DND-41 (cell line): ENCODE results near the gene RAI14.
A peak's percentile ranks its signal among the peaks of the same experiment; 100 is the strongest.

ENCODE experiments used
- ATAC-seq: fragments of 200-7000 bp; cut with Tn5 transposase; 3 replicates; pipeline ENCODE4 v1.9.1; 2021; ENCODE audit warnings: low read depth; ENCODE audit not compliant: insufficient read depth
- DNase-seq: peaks from one replicate; pipeline ENCODE4 v3.0.0-alpha.2; 2020
- H2AFZ ChIP-seq: 2 replicates; pipeline ENCODE4 v1.6.0; 2012; ENCODE audit warnings: low read depth, low read length
- H3K27ac ChIP-seq: 2 replicates; pipeline ENCODE4 v1.5.1; 2012; ENCODE audit warnings: low read length, inconsistent platforms
- H3K27me3 ChIP-seq: fragments of 200-600 bp; sonication (generic); 2 replicates; pipeline ENCODE4 v1.6.0; 2012; ENCODE audit warnings: low read length, mild to moderate bottlenecking, inconsistent platforms; ENCODE audit not compliant: insufficient read depth, poor library complexity
- H3K36me3 ChIP-seq: 2 replicates; pipeline ENCODE4 v1.5.1; 2012; ENCODE audit warnings: low read length, inconsistent platforms; ENCODE audit not compliant: insufficient read depth
- H3K4me1 ChIP-seq: 2 replicates; pipeline ENCODE4 v1.5.1; 2012; ENCODE audit warnings: mild to moderate bottlenecking, low read length; ENCODE audit not compliant: insufficient read depth
- H3K4me2 ChIP-seq: 2 replicates; pipeline ENCODE4 v1.6.0; 2012; ENCODE audit warnings: mild to moderate bottlenecking, moderate library complexity, low read length, inconsistent platforms; ENCODE audit not compliant: insufficient read depth
- H3K4me3 ChIP-seq, 2 experiments: fragments of 200-600 bp in 1 of 2; shearing (Covaris generic) in 1 of 2; 2 replicates each; pipeline ENCODE4 v1.5.1; 2012 to 2016; ENCODE audit warnings: inconsistent platforms in 2 of 2, low read length in 2 of 2, mild to moderate bottlenecking in 2 of 2, low read depth in 1 of 2, moderate library complexity in 1 of 2
- H3K79me2 ChIP-seq: 2 replicates; pipeline ENCODE4 v1.6.0; 2012; ENCODE audit warnings: low read length, inconsistent platforms; ENCODE audit not compliant: insufficient read depth
- H3K9ac ChIP-seq: 2 replicates; pipeline ENCODE4 v1.6.0; 2012; ENCODE audit warnings: low read depth, mild to moderate bottlenecking, inconsistent platforms, low read length, moderate library complexity
- H3K9me3 ChIP-seq: 2 replicates; pipeline ENCODE4 v1.5.1; 2012; ENCODE audit warnings: low read length, moderate library complexity, mild to moderate bottlenecking, inconsistent platforms; ENCODE audit not compliant: insufficient read depth, severe bottlenecking
- H4K20me1 ChIP-seq: 2 replicates; pipeline ENCODE4 v1.6.0; 2012; ENCODE audit warnings: low read length; ENCODE audit not compliant: insufficient read depth
- CTCF ChIP-seq: IDR thresholded peaks from 2 replicates; pipeline ENCODE4 v1.5.1; 2012; ENCODE audit warnings: borderline replicate concordance, low read length, moderate library complexity, mild to moderate bottlenecking; ENCODE audit not compliant: poor library complexity, severe bottlenecking; ENCODE audit errors: extremely low read depth
- EZH2 ChIP-seq: IDR thresholded peaks from 3 replicates; pipeline ENCODE4 v1.6.1; 2012; ENCODE audit warnings: borderline replicate concordance, low read depth, mild to moderate bottlenecking, moderate library complexity, low read length, inconsistent platforms; ENCODE audit not compliant: severe bottlenecking

RAI14 gene

GRCh38 chr5:34718516-34718915 is 62.4 kb downstream of the RAI14 start:
- TF ChIP-seq EZH2, result no peak
- TF ChIP-seq CTCF, result no peak
- no peak for ATAC-seq
- no peak overlapping the region for H3K9ac ChIP-seq
- H3K4me1 ChIP-seq, result no peaks in the 10 kb centered on the region
- no peaks in the 10 kb centered on the region for H3K9me3 ChIP-seq
- H3K79me2 ChIP-seq, result no peaks in the 10 kb centered on the region
- H3K27me3 ChIP-seq, result no peaks in the 10 kb centered on the region
- H3K4me3 ChIP-seq, result no peak overlapping the region
- DNase-seq, result no peak
- no peak overlapping the region for H2AFZ ChIP-seq
- H4K20me1 ChIP-seq, result no peaks in the 10 kb centered on the region
- H3K36me3 ChIP-seq, result no peaks in the 10 kb centered on the region
- H3K4me2 ChIP-seq, result no peak overlapping the region
- H3K27ac ChIP-seq, result no peak overlapping the region

DNA sequence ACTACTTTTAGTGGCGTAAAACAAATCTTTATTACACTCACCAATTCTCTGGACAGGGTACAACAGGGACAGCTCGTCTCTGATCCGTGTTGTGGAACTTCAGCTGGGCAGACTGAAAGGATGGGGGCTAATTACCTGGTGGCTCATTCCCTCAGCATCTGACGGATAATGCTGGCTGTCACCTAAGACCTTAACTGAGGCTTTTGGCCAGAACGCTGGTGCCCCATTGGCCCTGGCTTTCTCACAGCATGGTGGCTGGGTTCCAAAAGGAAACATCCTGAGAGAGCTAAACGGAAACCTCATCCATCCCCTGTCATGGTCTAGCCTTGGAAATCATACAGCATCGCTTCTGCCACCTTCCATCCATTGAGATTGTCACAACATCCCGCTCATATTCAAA is 62.9 kb downstream of the RAI14 start:
- H3K4me2 ChIP-seq, result no peak overlapping the region
- TF ChIP-seq CTCF (no peak), EZH2 (no peak)
- no peaks in the 10 kb centered on the region for H3K9me3 ChIP-seq
- H3K27me3 ChIP-seq, result no peaks in the 10 kb centered on the region
- no peaks in the 10 kb centered on the region for H3K36me3 ChIP-seq
- no peak overlapping the region for H2AFZ ChIP-seq
- no peak overlapping the region for H3K4me3 ChIP-seq
- ATAC-seq (no peak), DNase-seq (no peak)
- H3K27ac ChIP-seq, result no peak overlapping the region
- no peaks in the 10 kb centered on the region for H3K4me1 ChIP-seq
- no peaks in the 10 kb centered on the region for H3K79me2 ChIP-seq
- H4K20me1 ChIP-seq, result no peaks in the 10 kb centered on the region
- no peak overlapping the region for H3K9ac ChIP-seq

DNA sequence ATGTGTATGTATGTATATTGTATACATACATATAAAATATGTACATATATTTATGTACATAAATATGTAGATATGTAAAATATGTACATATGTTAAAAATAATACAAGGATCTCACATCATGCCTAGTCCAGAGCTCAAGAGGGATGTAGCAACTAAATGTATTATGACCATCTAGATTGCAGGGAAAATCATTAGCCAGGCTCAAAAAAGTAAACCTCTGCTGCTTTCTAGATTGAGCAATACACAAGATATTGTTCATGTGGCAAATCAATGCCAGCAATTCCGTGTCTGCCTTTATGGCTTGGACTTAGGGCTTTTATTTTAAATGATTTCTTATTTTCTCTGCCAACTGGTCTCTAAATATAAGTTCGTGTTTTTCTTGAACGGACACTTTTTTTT is 65.2 kb downstream of the RAI14 start:
- no peak overlapping the region for H3K4me3 ChIP-seq
- H3K9me3 ChIP-seq, result no peaks in the 10 kb centered on the region
- no peak overlapping the region for H3K27ac ChIP-seq
- no peaks in the 10 kb centered on the region for H3K79me2 ChIP-seq
- TF ChIP-seq CTCF (no peak), EZH2 (no peak)
- no peaks in the 10 kb centered on the region for H3K4me1 ChIP-seq
- DNase-seq (no peak), ATAC-seq (no peak)
- no peaks in the 10 kb centered on the region for H4K20me1 ChIP-seq
- H3K9ac ChIP-seq, result no peak overlapping the region
- no peaks in the 10 kb centered on the region for H3K36me3 ChIP-seq
- no peak overlapping the region for H3K4me2 ChIP-seq
- H3K27me3 ChIP-seq, result no peaks in the 10 kb centered on the region
- H2AFZ ChIP-seq, result no peak overlapping the region

DNA sequence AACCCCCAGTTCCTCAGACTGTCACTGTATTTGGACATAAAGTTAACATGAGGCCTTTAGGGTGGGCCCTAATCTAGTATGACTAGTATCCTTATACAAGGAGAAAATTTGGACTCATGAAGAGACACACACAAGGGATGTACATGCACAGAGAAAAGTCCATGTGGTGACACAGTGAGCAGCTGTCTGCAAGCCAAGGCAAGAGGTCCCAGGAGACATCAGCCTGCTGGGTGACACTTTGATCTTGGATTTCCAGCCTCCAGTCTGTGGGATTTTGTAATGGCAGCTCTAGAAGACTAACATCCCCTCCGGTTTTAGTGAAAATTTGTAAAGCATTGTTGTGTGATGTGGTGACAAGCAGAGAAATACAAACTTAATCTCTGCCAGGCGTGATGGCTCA is 66.1 kb downstream of the RAI14 start:
- Histone ChIP-seq H3K79me2 (no peaks in the 10 kb centered on the region), H3K4me3 (no peak overlapping the region), H3K4me1 (no peaks in the 10 kb centered on the region), H3K36me3 (no peaks in the 10 kb centered on the region), H3K9me3 (no peaks in the 10 kb centered on the region), H3K27me3 (no peaks in the 10 kb centered on the region), H3K27ac (no peak overlapping the region), H3K4me2 (no peak overlapping the region), H3K9ac (no peak overlapping the region), H4K20me1 (no peaks in the 10 kb centered on the region), H2AFZ (no peak overlapping the region)
- TF ChIP-seq EZH2, result no peak
- TF ChIP-seq CTCF, result no peak
- no peak for DNase-seq
- 0 out of 3 replicates have a peak, but pooled peaks have one; percentile 19 for ATAC-seq
